Measurements from ENCODE around the gene PELO. TPM values are rescaled to one million over a fixed set of nuclear protein-coding genes. Genes with fewer than 3 reads are reported as not detected.

PELO gene
- total and polyA plus RNA-seq, 12 donors = 4.7 to 28.1 (median 21.1) TPM

GRCh38 chr5:52783226-52783959 lies 4.3 kb upstream of the PELO start:
- intact Hi-C loops (cut with DNase I) = loop anchor here in 2 of 10 donors (10.0 kb wide), 2 partner anchors 89 to 311 kb away; no protein-coding TSS in a partner anchor
- Histone ChIP-seq H3K27me3 (peaks cover 0 to 17% (median 0%) of the 10 kb centered on the region in 7 donors), H3K4me1 (peaks cover 0 to 42% (median 17%) of the 10 kb centered on the region in 9 donors), H3K36me3 (no peaks in the 10 kb centered on the region), H3K27ac (peak overlapping the region in 8 of 10 donors; percentile 12 to 96 (median 58)), H3K9me3 (no peaks in the 10 kb centered on the region), H3K4me3 (no peak overlapping the region)
- DNase-seq (no peak), ATAC-seq (peak in 5 of 8 donors; percentile 25 to 51 (median 41))
- TF ChIP-seq, protein P1, sequence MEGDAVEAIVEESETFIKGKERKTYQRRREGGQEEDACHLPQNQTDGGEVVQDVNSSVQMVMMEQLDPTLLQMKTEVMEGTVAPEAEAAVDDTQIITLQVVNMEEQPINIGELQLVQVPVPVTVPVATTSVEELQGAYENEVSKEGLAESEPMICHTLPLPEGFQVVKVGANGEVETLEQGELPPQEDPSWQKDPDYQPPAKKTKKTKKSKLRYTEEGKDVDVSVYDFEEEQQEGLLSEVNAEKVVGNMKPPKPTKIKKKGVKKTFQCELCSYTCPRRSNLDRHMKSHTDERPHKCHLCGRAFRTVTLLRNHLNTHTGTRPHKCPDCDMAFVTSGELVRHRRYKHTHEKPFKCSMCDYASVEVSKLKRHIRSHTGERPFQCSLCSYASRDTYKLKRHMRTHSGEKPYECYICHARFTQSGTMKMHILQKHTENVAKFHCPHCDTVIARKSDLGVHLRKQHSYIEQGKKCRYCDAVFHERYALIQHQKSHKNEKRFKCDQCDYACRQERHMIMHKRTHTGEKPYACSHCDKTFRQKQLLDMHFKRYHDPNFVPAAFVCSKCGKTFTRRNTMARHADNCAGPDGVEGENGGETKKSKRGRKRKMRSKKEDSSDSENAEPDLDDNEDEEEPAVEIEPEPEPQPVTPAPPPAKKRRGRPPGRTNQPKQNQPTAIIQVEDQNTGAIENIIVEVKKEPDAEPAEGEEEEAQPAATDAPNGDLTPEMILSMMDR (IDR thresholded peaks at IDR 0.05) = no peak
- WGBS, 2 donors = 59 to 70% methylated on average over 2 of the region's 2 CpGs

- ATAC-seq (no peak), DNase-seq (no peak)
- H3K27ac ChIP-seq = peak overlapping the region in 6 of 10 donors; percentile 22 to 96 (median 60)
- intact Hi-C loops (cut with DNase I) = loop anchor here in 9 of 10 donors (5.0 to 10.0 kb wide), 6 partner anchors 57 to 310 kb away; no protein-coding TSS in a partner anchor
- H3K9me3 ChIP-seq = no peaks in the 10 kb centered on the region
- peaks cover 0 to 21% (median 0%) of the 10 kb centered on the region in 7 donors for H3K27me3 ChIP-seq
- H3K4me3 ChIP-seq = no peak overlapping the region
- H3K4me1 ChIP-seq = peaks cover 0 to 42% (median 17%) of the 10 kb centered on the region in 9 donors
- TF ChIP-seq, protein P1 (IDR thresholded peaks at IDR 0.05) = no peak
- no peaks in the 10 kb centered on the region for H3K36me3 ChIP-seq
- 71 to 77% methylated on average over 6 of the region's 6 CpGs for WGBS, 2 donors
Observed at GRCh38 chr5:52784737-52785136, 3.0 kb upstream of the PELO start.

- Histone ChIP-seq H3K36me3 (no peaks in the 10 kb centered on the region), H3K4me1 (peaks cover 0 to 54% (median 17%) of the 10 kb centered on the region in 9 donors), H3K27ac (peak overlapping the region in 8 of 10 donors; percentile 83 to 96 (median 91)), H3K9me3 (no peaks in the 10 kb centered on the region), H3K27me3 (peaks cover 0 to 21% (median 0%) of the 10 kb centered on the region in 7 donors), H3K4me3 (peak overlapping the region in 4 of 10 donors; percentile 56 to 80 (median 73))
- TF ChIP-seq, protein P1 (IDR thresholded peaks at IDR 0.05) = no peak
- ATAC-seq (no peak), DNase-seq (no peak)
- WGBS, 2 donors = 48 to 52% methylated on average over 4 of the region's 4 CpGs
- intact Hi-C loops (cut with DNase I) = loop anchor here in 9 of 10 donors (2.0 to 10.0 kb wide), 8 partner anchors 59 to 308 kb away; no protein-coding TSS in a partner anchor
Observed at GRCh38 chr5:52786391-52786790, 1.3 kb upstream of the PELO start.

DNA sequence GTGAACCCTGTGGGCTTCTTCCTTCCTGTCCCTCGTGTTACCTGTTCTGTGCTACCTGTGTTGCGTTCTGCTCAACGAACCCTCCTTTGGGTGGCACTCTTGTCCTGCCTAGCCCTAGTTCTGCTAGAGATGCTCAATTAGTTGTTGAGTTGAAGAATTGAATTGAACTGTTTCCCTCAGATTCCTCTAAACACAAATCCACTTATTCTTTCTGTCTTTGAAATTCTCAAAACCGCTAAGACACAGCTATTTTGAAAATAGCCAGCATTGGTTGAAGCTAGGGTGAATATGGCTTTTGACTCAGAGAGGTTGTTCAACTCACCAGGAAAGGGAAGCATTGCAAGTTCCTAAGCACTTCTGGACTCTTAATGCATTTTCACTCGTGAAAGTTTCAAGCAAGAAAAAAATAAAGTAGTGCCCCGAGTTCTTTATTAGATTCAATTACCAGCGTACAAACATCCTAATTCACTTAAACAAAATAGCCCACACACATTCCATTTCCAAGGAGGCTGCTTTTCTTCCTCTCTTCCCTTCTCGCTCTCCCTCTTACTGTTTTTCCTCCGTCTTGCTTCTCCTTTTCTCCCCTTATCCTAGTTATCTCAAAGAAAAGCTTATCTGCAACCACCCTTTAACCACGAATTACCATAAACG lies 642 bp upstream of the PELO start:
- 5% methylated on average over 11 of the region's 11 CpGs for WGBS, 2 donors

More for the DNA sequence above, 642 bp upstream of the PELO start:
- Histone ChIP-seq H3K36me3 (no peaks in the 10 kb centered on the region), H3K27ac (peak overlapping the region; percentile 56 to 96 (median 90)), H3K4me1 (peaks cover 0 to 61% (median 17%) of the 10 kb centered on the region in 9 donors), H3K4me3 (peak overlapping the region; percentile 45 to 80 (median 68)), H3K9me3 (no peaks in the 10 kb centered on the region), H3K27me3 (peaks cover 0 to 21% (median 0%) of the 10 kb centered on the region in 7 donors)
- intact Hi-C loops (cut with DNase I) = loop anchor here in 9 of 10 donors (2.0 to 10.0 kb wide), 8 partner anchors 60 to 308 kb away; no protein-coding TSS in a partner anchor
- TF ChIP-seq, protein P1 (IDR thresholded peaks at IDR 0.05) = peak in 7 of 9 donors; percentile 19 to 53 (median 30)
- peak in 4 of 8 donors; percentile 25 to 32 (median 30) for ATAC-seq
- no peak for DNase-seq

All from heart right ventricle (tissue), 16 donors.